ENCODE data around the gene BRAF.
"Not testable (repeated sequence)": the region's sequence is repeated elsewhere in the genome, so short reads cannot be mapped to it uniquely, and the experiment has no call there.

The BRAF gene

DNA sequence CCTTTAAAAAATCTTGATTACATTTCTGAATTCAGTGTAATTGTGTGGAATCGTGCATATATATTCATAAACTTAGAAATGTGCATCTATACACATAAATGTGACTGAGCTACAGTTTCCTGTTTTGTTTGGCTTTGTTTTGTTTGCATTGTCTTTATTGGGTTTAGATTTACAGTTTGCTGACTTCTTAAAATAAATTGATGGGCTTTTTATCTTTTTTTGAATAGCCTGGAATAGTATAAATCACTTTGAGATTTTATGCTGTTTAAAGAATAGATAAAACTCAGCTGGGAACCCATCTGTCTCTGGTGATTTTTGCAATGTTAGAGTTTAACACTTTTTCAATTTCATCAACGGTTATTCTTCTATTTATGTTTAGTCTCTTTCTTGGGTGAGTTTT lies 21.2 kb upstream of the BRAF start:
- TF ChIP-seq, protein P1, sequence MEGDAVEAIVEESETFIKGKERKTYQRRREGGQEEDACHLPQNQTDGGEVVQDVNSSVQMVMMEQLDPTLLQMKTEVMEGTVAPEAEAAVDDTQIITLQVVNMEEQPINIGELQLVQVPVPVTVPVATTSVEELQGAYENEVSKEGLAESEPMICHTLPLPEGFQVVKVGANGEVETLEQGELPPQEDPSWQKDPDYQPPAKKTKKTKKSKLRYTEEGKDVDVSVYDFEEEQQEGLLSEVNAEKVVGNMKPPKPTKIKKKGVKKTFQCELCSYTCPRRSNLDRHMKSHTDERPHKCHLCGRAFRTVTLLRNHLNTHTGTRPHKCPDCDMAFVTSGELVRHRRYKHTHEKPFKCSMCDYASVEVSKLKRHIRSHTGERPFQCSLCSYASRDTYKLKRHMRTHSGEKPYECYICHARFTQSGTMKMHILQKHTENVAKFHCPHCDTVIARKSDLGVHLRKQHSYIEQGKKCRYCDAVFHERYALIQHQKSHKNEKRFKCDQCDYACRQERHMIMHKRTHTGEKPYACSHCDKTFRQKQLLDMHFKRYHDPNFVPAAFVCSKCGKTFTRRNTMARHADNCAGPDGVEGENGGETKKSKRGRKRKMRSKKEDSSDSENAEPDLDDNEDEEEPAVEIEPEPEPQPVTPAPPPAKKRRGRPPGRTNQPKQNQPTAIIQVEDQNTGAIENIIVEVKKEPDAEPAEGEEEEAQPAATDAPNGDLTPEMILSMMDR (IDR thresholded peaks at IDR 0.05; ENCODE audit: control insufficient read depth, insufficient read depth, low read depth, low read length, missing control alignments), result no peak
- no peak overlapping the region for H3K4me3 ChIP-seq (ENCODE audit: control insufficient read depth, low read depth, low read length)
- DNase-seq (ENCODE audit: low read depth), result no peak

DNA sequence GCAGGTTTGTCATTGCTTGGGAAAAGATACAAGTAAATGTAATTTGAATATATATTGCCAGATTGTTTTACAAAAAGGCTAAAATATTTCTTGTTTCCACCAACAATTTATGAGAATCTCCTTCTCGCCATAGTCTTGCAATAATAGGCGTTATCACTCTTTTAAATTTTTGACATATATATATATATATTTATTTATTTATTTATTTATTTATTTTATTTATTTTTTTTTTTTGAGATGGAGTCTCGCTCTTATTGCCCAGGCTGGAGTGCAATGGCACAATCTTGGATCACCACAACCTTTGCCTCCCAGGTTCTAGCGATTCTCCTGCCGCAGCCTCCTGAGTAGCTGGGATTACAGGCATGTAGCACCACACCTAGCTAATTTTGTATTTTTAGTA lies 17.5 kb upstream of the BRAF start:
- not testable (repeated sequence) for H3K4me3 ChIP-seq (ENCODE audit: control insufficient read depth, low read depth, low read length); DNase-seq (ENCODE audit: low read depth)

DNA sequence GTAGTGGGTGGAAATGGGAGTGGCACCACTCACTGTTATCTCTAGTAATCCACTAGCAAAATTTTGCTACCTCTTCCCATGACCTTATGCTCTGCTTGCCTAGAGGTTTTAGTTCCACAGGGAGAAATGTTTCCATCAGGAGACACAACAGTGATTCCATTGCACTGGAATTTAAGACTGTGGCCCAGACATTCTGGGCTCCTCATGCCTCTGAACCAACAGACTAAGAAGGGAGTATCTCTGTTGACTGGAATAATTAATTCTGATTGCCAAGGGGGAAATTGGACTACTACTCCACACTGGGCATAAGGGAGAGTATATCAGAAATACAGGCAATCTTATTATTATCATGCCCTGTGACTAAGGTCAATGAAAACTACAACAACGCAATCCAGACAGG lies 16.2 kb upstream of the BRAF start:
- no peak overlapping the region for H3K4me3 ChIP-seq (ENCODE audit: control insufficient read depth, low read depth, low read length)
- DNase-seq (ENCODE audit: low read depth), result no peak
- TF ChIP-seq, protein P1 (IDR thresholded peaks at IDR 0.05; ENCODE audit: control insufficient read depth, insufficient read depth, low read depth, low read length, missing control alignments), result no peak

DNA sequence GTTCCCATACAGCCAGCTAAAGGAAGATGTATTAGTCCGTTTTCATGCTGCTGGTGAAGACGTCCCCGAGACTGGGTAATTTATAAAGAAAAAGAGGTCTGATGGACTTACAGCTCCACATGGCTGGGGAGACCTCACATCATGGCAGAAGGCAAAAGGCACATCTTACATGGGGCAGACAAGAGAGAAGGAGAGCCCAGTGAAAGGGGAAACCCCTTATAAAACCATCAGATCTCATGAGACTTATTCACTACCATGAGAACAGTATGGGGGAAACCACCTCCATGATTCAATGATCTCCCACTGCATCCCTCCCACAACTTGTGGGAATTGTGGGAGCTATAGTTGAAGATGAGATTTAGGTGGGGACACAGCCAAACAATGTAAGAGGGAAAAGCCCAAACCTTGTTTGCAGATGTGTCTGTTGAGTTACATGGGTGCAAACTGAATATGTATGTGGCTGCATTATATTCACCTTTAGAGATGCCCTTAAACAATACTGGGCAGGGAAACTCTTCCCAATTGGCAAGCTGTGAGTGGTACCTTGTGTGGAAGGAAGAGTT lies 13.1 kb upstream of the BRAF start:
- TF ChIP-seq, protein P1 (IDR thresholded peaks at IDR 0.05; ENCODE audit: control insufficient read depth, insufficient read depth, low read depth, low read length, missing control alignments), result no peak
- no peak for DNase-seq (ENCODE audit: low read depth)
- H3K4me3 ChIP-seq (ENCODE audit: control insufficient read depth, low read depth, low read length), result no peak overlapping the region

DNA sequence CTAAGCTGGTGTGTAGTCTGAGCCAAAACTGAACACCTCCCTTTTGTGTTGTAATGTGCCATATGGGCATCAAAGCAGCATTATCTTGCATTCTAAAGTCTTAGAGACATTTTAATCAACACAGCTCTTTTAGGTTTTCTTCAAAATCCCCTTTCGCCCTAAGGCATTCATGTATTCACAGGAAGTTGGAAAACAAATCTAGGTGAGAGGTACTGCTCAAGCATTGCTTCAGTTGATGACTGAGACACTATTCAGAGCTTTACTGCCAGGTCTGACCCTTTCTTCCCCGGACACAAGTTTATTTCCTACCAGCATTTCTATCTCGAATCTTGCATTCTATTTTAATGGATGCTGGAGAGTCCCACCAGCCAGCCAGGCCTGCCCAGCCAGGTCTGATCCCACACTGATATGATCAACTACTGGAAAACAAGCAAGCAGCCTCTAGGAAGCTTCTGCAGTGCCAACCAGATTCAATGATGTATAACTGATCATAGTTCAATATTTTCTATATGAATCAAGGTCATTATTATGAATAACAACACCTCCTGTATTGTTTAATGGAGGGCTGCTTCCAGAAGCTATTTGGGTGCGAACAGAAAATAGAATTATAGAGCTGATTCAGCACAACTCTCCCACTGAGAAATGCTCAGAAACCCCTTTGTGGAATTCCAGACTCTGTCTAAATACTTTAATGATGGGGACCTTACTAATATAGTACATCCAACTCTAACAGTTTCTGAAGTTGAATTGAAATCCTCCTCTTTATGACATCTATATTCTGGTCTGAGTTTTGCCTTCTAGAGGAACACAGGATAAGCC lies 4.0 kb upstream of the BRAF start:
- DNase-seq (ENCODE audit: low read depth), result no peak
- no peak overlapping the region for H3K4me3 ChIP-seq (ENCODE audit: control insufficient read depth, low read depth, low read length)
- TF ChIP-seq, protein P1 (IDR thresholded peaks at IDR 0.05; ENCODE audit: control insufficient read depth, insufficient read depth, low read depth, low read length, missing control alignments), result no peak

DNA sequence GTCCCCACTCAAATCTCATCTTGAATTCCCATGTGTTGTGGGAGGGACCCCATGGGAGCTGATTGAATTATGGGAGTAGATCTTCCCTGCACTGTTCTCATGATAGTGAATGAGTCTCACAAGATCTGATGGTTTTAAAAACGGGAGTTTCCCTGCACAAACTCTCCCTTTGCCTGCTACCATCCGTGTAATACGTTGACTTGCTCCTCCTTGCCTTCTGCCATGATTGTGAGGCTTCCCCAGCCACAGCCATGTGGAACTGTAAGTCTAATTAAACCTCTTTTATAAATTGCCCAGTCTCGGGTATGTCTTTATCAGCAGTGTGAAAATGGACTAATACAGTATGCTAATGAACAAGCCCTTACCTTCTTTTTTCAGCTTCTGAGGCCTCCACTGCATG lies 3.2 kb upstream of the BRAF start:
- not testable (repeated sequence) for H3K4me3 ChIP-seq (ENCODE audit: control insufficient read depth, low read depth, low read length); DNase-seq (ENCODE audit: low read depth)

DNA sequence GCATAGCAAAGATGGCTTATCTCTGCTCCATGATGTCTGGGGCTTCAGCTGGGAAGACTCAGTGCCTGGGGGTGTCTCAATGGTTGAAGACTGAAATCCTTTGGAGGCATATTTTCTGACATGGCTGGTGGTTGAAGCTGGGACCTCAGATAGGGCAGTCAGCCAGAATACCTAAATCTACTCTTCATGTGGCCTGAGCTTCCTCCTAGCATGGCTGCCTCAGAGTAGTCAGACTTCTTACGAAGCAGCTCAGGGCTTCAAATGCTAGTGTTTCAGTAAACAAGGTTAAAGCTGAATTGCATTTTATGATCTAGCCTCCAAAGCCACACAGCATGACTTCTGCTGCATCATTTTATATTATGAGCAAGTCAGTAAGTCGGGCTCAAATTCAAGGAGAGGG lies 2.6 kb upstream of the BRAF start:
- TF ChIP-seq, protein P1 (IDR thresholded peaks at IDR 0.05; ENCODE audit: control insufficient read depth, insufficient read depth, low read depth, low read length, missing control alignments), result no peak
- no peak overlapping the region for H3K4me3 ChIP-seq (ENCODE audit: control insufficient read depth, low read depth, low read length)
- no peak for DNase-seq (ENCODE audit: low read depth)
